Ammon's horn (tissue), 1 donor: Measurements from ENCODE around the gene TENM4.
A peak's percentile ranks its signal among the peaks of the same experiment; 100 is the strongest.

Source experiments
- DNase-seq: peaks from one replicate; pipeline ENCODE4 v3.0.0-alpha.2; 2016; ENCODE audit warnings: low spot score

The TENM4 gene

DNA sequence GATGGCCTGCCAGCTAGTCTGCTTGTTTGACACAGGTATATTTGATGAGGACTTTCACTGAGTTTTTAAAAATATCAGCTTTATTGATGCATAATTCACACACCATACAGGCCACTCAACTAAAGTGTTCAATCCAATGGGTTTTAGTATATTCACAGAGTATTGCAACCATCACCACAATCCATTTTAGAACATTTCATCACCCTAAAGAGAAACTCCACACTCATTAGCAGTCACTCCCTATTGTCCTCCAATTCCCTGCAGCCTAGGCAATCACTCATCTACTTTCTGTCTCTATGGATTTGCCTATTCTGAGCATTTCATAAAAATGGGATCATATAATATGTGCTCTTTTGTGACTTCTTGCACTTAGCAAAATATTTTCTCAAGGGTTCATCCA lies 468.2 kb downstream of the TENM4 start:
- no peak for DNase-seq

DNA sequence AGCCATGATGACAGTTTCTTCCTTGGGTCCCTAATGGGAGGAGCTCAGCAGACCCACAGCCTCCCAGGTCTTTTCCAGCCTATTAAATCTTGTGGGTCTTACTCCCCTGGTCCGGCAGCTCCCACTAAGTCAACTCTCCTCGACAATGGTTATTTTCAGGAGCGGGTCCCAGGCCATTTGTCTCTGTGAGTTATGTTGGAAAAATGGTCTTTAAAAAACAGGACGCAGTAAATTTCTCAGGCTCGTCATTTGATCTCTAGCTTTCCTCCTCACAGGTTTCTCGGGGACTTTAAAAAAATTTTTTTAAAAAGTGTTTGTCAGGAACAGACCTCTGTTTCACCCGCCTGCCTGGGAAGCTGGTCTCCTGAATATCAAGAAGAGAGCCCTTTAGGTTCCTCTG lies 468.7 kb downstream of the TENM4 start:
- no peak for DNase-seq

DNA sequence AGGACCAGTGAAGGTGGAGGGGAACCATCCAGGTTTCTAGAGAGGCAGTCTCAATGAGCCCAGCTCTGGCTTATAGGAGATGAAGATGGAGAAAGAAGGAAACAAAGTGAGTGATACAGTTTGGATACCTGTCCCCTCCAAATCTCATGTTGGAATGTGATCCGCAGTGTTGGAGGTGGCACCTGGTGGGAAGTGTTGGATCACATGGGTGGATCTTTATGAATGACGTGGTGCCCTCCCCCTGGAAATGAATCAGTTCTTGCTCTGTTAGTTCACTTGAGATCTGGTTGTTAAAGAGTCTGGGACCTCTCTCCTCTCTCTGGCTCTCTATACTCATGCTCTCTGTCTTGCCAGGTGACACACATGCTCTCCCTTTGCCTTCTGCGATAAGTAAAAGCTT lies 473.0 kb downstream of the TENM4 start:
- DNase-seq = no peak

DNA sequence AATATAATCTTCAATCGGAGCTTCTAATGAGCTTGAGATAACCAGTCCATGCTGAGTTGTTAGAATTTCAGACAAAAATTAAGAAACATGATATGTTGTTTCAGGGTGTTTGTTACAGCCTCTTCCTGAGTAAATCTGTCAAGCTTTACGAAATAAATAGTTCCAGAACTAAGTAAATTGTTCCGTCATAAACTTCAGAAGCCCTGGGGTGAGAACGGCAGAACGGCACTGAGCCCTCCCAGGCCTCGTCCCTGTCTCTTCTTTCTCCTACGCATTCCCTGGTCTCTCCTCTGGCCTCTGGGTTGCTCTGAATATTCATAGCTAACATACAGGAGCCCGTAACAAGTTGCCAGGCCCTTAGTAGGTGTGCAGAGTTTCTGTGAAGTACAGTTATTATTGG lies 475.4 kb downstream of the TENM4 start:
- DNase-seq = no peak

DNA sequence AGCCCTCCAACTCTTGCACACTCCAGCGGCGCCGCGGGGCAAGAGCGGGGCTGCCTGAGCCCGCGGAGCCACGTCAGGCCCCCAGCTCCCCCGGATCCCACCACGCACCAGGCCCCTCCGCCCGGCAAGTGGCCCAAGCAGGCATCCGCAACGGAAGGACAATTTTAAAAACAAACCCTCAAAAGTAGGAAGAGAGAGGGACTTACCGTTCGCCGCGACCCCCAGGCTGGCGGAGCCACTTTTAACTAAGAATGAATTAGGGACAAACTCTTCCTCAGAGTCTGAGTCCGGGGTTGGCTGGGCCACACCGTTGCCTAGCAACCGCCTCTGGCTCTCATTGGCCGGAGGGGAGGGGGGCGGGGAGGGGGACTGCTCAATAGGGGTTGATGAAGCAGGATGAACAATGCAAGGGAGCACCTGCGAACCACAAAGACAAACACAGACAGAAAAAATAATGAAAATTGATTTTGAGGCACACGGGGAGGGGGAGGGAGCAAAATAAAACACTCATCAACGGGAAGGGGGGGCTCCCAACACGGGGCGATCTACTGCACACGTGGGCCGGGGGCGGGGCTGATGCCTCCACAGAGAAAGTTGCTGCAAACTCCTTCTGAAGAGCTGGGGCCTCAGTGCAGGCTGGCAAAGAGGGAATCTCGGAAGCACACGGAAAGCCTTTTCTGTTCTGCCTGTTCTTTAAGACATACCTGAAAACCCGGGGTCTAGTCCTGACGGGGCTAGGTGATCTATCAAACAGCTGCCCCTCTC lies 478.7 kb downstream of the TENM4 start:
- DNase-seq = peak; percentile 70

DNA sequence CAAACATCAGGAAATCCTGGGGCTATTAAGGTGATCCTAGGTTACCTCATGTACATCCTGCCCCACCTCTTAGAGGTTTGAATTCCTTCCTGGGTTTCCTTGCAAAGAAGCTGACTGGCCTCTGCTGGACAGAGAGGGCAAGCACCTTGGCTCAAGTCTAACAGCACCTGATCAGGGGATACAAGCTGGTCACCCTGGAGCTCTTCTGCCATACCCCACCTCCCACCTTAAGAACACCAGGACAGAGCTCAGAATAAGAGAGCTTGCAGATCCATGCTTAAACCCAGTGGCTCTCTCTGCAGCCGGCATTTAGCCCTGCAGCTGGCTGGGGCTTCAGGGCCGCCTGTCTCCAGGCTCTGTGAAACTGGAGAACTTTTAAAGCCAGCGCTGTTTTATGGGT lies 479.6 kb downstream of the TENM4 start:
- DNase-seq = no peak

DNA sequence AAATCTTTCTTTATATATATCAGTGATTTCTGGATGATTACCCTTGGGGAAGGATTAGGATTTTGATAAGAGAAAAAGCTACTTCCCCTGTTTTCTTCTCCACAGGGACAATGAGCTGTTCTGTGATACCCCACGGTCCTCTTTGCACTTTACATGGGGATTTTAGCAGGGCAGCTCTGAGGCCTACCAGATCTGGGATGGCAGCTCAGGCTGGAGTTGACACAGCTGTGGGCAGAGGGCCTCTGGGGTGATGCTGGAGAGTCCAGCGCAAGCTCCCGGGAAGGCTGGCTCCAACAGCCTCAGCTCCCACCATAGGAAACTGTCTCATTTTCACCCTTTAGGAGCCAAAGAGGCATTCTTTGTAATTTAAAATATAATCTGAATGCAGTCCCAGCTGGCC lies 482.4 kb downstream of the TENM4 start:
- DNase-seq = no peak

DNA sequence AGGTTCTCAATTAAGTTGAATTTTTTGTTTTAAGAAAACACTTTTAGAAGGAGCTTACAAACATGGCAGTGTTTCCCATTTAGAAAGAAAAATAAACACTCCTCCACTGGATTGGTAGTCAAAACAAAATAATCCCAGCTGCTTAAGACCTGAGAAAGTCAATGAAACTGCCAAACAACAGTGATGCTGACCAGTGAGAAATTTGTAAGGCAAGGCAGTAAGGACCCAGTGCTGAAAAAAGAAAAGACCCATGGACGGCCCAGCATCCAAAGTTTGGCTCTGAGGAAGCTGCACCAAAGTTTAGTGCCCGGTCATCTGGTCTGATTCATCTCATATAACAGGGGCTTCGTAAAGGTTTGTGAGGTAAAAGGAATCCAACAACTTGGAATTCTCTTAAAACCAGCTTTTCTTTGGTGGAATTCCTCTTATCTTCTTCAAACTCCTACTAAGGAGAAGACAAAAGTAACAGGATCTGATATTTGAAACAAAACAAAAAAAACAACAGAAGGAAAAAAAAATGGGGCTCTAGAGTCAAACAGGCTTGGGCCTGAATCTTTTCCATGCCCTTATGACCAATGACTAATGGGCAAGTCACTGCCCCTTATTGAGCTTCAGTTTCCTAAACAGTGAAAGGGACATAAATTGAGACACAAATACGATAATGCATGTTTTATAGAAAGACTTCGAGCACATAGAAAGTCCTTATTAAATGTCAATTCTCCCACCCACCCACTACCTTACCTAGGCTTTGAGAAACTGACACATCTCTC lies 483.2 kb downstream of the TENM4 start:
- no peak for DNase-seq

DNA sequence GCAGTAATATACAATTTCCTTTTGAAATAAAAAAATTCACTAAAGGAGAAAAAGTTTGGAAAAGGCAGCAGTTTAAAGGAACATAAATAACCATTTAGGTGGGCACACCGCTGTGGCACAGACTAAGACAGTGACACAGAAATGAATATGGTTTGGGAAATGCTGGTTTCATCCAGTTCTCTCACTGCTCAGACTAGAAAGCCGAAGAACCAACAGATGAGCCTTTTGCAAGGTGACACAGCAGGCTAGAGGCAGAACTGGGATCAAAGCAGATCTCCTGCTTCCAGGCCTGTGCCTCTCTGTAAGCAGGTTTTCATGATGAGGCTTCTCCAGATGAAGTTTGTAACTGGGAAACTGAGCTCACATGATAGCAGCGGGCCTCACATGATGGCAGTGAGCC lies 486.1 kb downstream of the TENM4 start:
- peak; percentile 13 for DNase-seq

DNA sequence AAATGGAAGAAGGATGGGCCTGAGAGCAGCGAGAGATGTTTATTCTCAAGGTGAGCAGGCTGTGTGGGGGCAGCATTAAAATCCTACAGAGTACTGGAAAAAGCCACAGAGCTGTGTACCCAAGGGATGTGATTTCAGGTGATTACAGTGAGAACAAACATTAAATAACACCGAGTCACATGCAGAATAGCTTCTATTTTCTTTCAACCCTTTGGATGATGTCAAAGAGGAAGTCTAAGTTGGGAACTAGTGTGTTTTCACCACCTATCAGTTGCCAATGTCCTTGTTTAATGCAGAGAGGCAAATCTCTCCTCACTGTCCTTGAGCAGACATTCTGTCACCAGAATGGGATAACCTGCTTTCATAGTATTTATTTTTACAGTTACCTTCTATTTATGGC lies 486.6 kb downstream of the TENM4 start:
- DNase-seq = no peak

DNA sequence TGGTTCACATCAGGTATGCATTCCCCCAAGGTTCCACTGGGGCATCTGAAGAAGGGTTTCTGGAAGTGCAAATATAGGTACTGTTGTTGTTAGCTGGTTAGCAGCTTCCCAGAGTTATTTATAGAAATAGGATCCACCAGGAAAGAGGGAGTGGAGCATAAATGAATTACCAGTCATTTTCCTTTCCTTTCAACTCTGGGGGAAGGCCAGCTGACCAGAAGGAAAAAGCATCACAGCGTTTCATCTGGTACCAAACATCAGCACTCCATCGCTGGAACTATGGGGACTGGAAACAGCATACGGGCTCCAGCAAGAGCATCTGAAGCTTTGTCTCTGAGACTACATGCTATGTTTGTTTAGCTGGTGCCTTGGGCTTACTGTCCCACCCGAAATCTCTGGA lies 487.9 kb downstream of the TENM4 start:
- no peak for DNase-seq

DNA sequence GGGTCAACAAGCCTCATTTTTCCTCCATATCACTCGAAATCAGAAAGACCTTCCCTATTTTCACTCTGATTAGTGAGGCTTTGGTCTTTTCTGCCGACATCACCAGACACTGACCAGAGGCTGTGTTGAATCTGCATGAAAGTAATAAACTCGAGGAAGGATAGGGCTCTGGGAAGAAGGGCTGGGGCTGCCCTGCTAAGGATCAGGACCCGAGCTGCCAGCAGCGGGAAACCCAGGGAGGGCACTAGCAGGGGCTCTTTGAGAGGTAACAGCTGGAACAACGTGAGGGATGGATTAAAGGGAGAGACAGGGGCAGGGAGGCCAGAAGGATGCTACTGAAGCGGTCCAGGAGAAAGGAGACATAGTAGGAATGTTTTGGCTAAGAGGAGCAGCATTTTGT lies 488.7 kb downstream of the TENM4 start:
- no peak for DNase-seq

DNA sequence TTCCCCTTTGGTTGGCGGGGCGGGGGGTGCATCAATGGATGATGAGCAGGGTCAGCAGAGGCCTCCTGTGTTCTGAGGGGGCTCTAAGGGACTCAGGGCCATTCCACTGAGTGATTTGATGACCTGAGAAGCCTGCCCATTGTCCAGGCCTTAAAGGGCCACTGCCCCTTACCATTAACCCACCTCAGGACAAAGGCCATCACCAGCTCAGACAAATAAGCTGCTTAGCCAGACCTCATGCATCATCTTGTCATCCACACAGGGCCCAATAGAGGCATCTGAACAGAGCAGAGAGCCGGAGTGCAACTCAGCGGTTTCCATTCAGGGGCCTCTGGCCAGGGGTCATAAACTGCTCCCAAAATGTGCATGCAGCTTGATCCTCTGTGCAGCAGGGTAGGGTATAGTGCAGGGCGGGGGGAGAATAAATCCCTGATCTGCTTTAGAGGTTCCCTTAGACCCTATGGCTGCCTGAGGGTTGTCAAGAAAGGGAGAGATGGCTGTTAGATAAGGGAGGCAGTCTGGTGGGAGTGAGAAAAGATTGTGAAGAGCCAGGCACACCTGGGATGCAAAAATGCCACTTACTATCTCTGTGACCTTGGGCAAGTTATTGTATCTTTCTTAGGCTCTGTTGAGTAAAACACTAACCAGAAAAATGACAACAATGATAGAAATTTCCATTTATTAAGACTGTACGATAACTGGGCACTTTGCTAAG lies 490.7 kb downstream of the TENM4 start:
- DNase-seq = no peak

DNA sequence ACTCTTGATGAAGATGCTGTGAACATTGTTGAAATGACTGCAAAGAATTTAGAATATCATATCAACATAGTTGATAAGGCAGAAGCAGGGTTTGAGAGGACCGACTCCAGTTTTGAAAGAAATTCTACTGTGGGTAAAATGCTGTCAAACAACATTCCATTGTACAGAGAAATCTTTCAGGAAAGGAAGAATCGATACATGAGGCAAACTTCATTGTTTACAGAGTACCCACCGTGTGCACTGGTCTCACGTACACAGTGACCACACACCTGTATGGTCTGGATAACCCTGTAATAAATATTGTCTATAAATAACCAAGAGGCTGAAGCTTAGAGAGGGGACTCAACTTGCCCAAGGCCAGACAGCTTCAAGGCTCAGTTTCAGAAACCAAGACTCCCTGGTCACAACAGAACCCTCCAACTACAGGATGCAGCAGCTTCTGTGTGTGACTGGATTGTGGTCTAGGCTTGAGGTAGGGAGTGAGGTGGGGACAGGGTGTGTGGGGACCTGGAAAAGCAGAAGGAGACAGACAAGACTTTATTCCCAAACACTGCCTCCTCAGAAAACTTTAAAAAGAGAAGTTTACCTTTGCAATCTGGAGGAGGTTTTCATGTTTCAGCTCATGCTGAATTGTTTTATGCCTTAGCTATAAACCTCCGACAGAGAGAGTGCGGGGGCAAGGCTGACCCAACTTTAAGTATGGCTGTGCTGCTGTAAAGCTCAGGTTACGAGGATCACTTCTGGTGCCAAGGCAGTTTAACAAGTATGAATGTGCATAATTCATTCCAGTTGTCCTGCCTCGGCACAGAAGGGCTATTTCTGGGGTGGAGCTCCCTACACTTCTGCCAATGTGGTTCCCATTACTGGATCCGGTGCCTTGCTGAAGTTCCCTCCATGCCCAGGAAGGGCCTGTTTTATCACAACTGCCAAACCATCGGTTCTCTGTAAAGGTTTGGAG lies 493.6 kb downstream of the TENM4 start:
- DNase-seq = no peak

DNA sequence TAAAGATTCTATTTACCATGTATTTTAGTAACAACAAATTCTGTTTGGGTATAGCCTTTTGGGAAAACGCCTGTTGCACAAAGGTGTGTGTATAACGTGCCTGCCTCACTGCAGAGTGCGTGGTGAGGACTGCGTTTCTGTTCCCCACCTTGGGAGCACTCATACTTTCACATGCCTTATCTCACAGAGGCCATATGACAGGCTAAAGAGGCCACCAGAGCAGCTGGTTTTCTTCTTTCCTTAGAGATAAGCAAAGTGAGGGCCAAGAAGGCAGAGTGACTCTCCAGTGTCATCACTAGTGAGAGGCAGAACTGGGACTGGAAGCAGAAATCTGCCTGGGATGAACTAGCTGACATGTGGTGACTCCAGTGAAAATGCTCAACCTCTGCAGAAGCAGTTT lies 497.0 kb downstream of the TENM4 start:
- no peak for DNase-seq

DNA sequence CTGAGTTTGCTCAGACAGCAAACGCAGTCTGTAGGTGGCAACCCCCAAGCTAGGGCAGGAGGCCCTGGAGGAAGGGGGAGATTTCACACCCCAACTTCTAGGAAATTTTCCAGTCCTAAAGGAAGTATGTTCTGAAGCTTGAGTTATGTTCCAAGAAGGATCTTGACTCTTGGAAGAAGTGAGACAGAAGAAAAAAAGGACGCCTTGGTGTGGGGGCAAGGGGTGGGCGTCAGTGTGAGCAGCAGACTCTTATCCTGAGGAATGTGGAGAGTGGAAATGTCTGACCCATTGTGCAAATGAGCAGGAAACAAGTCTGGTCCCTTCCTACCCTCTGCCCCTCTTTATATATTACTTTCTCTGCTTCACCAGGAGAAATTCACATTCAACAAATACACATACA lies 497.7 kb downstream of the TENM4 start:
- no peak for DNase-seq

DNA sequence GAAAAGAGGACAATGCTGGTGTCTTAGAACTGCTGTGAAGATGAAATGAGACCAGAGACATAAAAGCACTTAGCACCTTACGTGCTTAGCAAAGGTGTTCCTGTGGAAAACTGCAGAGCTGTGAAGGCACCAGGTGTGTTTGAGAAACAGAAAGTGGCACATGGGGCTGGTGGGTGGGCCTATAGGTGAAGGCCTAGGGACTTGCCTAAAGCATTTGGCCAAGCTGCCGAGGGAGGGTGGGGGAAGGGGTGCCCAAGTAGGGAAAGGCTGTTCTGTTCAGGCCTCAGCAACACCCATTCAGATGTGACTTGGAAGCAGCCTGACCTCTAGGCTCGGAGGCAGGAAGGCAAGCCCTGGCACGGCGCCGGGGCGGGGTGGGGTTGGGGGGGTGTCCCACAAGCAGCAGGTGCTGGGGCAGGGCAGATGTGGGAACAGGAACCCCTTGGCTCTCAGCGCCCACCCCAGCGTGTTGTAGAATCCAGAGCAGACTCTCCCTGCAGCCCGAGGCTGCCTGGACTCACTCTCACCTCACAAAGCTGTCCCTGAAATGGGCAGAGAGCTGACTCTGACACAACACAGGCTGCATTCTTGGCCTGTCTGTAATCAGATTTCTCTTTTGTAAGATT lies 499.5 kb downstream of the TENM4 start:
- no peak for DNase-seq

DNA sequence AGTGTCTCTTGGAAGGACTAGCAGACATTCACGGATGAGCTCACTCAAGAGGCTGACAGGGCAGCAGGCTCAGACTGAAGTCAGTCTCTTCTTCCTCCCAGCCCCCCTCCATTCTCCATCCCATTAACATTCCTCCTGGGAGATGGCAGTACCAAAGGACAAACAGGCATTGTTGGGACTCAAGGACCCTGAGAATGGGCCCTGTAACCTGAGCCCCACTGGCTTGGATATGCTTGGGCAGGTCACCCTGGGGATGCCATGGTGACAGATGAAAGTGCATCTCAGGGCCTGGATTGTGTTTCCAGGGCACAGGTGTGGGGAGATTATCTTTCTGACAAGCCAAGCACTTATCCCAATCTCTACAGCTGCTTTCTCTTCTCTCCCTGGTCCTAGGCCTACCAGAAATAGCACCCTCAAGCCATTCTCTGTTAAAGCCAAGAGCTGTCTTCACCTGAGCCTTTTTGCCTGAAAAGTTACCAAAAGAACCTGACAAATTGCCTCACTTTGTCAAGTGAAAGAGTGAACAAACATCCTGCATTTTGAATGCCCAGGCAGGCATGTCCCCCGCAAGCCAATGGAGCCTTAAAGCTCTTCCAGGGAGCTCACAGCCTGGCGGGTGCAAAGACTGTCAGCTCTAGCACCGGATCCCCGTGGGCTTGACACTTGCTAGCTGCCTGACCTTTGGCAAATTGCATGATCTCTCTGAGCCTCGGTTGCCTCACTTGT lies 500.2 kb downstream of the TENM4 start:
- no peak for DNase-seq

DNA sequence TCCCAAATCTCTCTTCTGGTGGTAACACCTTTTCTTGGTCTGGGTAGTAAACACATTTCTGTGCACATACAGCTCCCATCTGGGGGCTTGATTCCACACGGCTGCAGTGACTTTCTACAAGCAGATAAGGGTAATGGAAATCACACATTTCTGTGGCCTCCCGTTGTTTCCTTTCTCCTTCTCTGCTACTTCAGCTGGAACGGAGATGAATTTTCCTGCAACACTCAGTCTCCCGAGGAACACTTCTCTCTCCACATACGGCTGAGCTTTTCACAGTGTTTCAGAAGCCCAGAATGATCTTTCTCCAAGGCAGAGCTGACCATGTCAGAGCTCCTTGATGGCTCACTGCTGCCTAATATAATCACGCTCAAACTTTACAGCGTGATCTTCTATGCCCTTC lies 501.9 kb downstream of the TENM4 start:
- no peak for DNase-seq

DNA sequence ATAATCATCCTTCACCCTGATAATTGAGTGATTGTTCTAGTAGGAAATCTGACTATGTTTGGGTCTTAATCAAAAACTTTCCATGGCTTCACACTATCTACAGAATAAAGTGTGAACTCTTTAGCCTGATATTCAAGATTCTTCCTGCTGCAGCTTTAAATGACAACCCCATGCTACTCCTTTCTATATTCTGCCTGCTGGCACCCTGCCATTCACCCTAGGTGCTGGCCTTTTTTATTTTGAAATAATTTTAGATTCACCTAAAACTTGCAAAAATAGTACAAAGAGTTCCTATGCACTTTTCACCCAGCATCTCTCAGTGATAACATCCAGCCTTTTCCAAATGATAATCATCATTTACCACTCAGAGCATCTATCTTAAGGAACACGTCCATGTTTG lies 502.8 kb downstream of the TENM4 start:
- no peak for DNase-seq
